Measurements from ENCODE around the gene DUSP22.

The DUSP22 gene

GRCh38 chr6:291204-291696, 1.0 kb upstream of the DUSP22 start:
- H3K4me3 ChIP-seq (ENCODE audit: low read length), result peak overlapping the region; percentile 79
- H3K4me2 ChIP-seq (ENCODE audit: low read length), result peak overlapping the region; percentile 79
- H3K9ac ChIP-seq (ENCODE audit: low read length), result peak overlapping the region; percentile 92
- no peak overlapping the region for H2AFZ ChIP-seq (ENCODE audit: low read depth, low read length)
- H3K9me3 ChIP-seq (ENCODE audit: insufficient read depth, low read length), result no peaks in the 10 kb centered on the region
- TF ChIP-seq, protein P1, sequence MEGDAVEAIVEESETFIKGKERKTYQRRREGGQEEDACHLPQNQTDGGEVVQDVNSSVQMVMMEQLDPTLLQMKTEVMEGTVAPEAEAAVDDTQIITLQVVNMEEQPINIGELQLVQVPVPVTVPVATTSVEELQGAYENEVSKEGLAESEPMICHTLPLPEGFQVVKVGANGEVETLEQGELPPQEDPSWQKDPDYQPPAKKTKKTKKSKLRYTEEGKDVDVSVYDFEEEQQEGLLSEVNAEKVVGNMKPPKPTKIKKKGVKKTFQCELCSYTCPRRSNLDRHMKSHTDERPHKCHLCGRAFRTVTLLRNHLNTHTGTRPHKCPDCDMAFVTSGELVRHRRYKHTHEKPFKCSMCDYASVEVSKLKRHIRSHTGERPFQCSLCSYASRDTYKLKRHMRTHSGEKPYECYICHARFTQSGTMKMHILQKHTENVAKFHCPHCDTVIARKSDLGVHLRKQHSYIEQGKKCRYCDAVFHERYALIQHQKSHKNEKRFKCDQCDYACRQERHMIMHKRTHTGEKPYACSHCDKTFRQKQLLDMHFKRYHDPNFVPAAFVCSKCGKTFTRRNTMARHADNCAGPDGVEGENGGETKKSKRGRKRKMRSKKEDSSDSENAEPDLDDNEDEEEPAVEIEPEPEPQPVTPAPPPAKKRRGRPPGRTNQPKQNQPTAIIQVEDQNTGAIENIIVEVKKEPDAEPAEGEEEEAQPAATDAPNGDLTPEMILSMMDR (IDR thresholded peaks at IDR 0.05; ENCODE audit: low read depth, low read length), result no peak
- no peak for TF ChIP-seq EZH2phosphoT487 (IDR thresholded peaks at IDR 0.05; ENCODE audit: low read depth)
- H3K4me1 ChIP-seq (ENCODE audit: low read length), result peaks cover 76% of the 10 kb centered on the region
- peak overlapping the region; percentile 90 for H3K27ac ChIP-seq (ENCODE audit: low read length)
- H3K79me2 ChIP-seq (ENCODE audit: low read length), result peaks cover 39% of the 10 kb centered on the region
- H4K20me1 ChIP-seq (ENCODE audit: insufficient read depth, low read length), result no peaks in the 10 kb centered on the region
- no peaks in the 10 kb centered on the region for H3K27me3 ChIP-seq (ENCODE audit: low read depth, low read length)
- peaks cover 8% of the 10 kb centered on the region for H3K36me3 ChIP-seq (replicated peaks; ENCODE audit: low read depth, low read length)

GRCh38 chr6:292506-293192, 362 bp downstream of the DUSP22 start:
- Histone ChIP-seq H3K27me3 (ENCODE audit: low read depth, low read length) (no peaks in the 10 kb centered on the region), H3K27ac (ENCODE audit: low read length) (peak overlapping the region; percentile 90), H4K20me1 (ENCODE audit: insufficient read depth, low read length) (peaks cover 14% of the 10 kb centered on the region), H3K36me3 (replicated peaks; ENCODE audit: low read depth, low read length) (peaks cover 8% of the 10 kb centered on the region), H3K4me1 (ENCODE audit: low read length) (peaks cover 76% of the 10 kb centered on the region), H3K4me3 (ENCODE audit: low read length) (peak overlapping the region; percentile 79), H3K79me2 (ENCODE audit: low read length) (peaks cover 53% of the 10 kb centered on the region), H3K9ac (ENCODE audit: low read length) (peak overlapping the region; percentile 92), H2AFZ (ENCODE audit: low read depth, low read length) (no peak overlapping the region), H3K9me3 (ENCODE audit: insufficient read depth, low read length) (no peaks in the 10 kb centered on the region), H3K4me2 (ENCODE audit: low read length) (peak overlapping the region; percentile 85)
- no peak for TF ChIP-seq EZH2phosphoT487 (IDR thresholded peaks at IDR 0.05; ENCODE audit: low read depth)
- TF ChIP-seq, protein P1 (IDR thresholded peaks at IDR 0.05; ENCODE audit: low read depth, low read length), result no peak

GRCh38 chr6:293193-294174, 1.2 kb downstream of the DUSP22 start:
- Histone ChIP-seq H3K4me1 (ENCODE audit: low read length) (peaks cover 76% of the 10 kb centered on the region), H3K9ac (ENCODE audit: low read length) (peak overlapping the region; percentile 92), H2AFZ (ENCODE audit: low read depth, low read length) (no peak overlapping the region)

More at GRCh38 chr6:293193-294174, 1.2 kb downstream of the DUSP22 start:
- H3K4me3 ChIP-seq (ENCODE audit: low read length), result peak overlapping the region; percentile 79
- peaks cover 8% of the 10 kb centered on the region for H3K36me3 ChIP-seq (replicated peaks; ENCODE audit: low read depth, low read length)
- H3K9me3 ChIP-seq (ENCODE audit: insufficient read depth, low read length), result no peaks in the 10 kb centered on the region
- no peaks in the 10 kb centered on the region for H3K27me3 ChIP-seq (ENCODE audit: low read depth, low read length)
- peak overlapping the region; percentile 85 for H3K4me2 ChIP-seq (ENCODE audit: low read length)
- TF ChIP-seq EZH2phosphoT487 (IDR thresholded peaks at IDR 0.05; ENCODE audit: low read depth), result no peak
- TF ChIP-seq, protein P1 (IDR thresholded peaks at IDR 0.05; ENCODE audit: low read depth, low read length), result no peak
- H3K27ac ChIP-seq (ENCODE audit: low read length), result peak overlapping the region; percentile 90
- peaks cover 22% of the 10 kb centered on the region for H4K20me1 ChIP-seq (ENCODE audit: insufficient read depth, low read length)
- peaks cover 58% of the 10 kb centered on the region for H3K79me2 ChIP-seq (ENCODE audit: low read length)
